H54 (cell line): ENCODE results near the gene KRT86.
"Not testable (repeated sequence)": the region's sequence is repeated elsewhere in the genome, so short reads cannot be mapped to it uniquely, and the experiment has no call there.

Source experiments
- DNase-seq: peaks from one replicate; pipeline ENCODE4 v3.0.0; 2011; ENCODE audit warnings: low spot score, mixed read lengths; ENCODE audit not compliant: insufficient read length
- FAIRE-seq: peaks from 3 replicates; lab custom pipeline; 2011; peaks lifted over from hg19 to GRCh38; lab: Jason Lieb, UNC
- POLR2A ChIP-seq: IDR thresholded peaks from 2 replicates; pipeline ENCODE4 v1.6.1; 2011; ENCODE audit warnings: low read depth, mild to moderate bottlenecking, low read length

KRT86 gene

DNA sequence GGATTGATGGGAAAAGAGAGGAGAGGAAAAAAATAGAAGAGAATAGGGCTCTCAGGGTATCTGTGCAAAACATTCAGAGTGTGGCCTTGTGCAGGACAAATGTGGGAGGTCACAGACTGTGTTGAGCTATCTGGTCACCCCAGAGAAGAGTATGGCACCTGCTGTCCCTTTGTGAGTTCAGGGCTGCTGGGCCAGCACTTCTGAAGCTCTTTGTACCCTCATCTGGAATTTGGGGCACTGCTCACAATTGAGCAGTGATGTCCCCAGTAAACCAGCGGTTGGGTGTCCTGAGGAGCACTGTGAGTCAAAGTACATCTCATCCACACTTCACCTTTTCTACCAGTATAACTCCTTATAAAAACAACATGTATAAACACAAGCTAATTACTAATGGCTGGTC is 19.5 kb downstream of the KRT86 start:
- FAIRE-seq: no peak
- no peak for DNase-seq
- no peak for TF ChIP-seq POLR2A

GRCh38 chr12:52294803-52295202 is 20.4 kb downstream of the KRT86 start:
- TF ChIP-seq POLR2A: no peak
- no peak for FAIRE-seq

GRCh38 chr12:52295663-52296062 is 21.2 kb downstream of the KRT86 start:
- no peak for TF ChIP-seq POLR2A
- no peak for DNase-seq
- FAIRE-seq: no peak

More at GRCh38 chr12:52294803-52295202, 20.4 kb downstream of the KRT86 start:
- DNase-seq: no peak

DNA sequence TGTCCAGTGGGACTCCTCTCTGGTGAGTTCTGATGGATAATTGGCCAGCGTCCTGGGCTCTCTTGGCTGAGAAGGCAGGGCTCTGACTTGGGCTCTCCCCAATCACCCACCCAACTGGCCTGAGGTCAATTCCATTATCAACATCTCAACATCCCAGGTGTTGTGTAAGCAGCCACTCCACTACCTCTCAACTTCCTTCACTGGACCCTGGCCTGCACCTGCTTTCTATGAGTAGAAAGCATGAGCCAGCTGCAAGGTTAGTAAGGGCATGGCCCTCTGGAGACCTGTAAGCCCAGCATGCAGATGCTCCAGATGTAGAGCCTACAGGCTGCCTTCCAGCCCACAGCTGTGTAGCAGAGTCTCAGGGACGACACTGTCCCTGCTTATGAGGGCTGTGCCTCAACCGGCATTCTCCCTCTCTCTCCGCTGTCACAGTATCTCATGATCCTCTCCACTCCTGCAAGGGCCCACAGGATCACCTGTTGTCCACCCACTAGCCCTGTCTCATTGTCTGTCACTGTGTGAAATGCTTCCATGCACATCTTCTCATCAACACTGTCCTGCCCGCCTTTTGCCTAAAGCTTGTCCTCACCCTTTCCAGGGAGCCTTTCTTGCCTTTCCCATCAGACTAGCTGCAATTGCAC is 22.2 kb downstream of the KRT86 start:
- TF ChIP-seq POLR2A: no peak
- no peak for FAIRE-seq
- DNase-seq: no peak

DNA sequence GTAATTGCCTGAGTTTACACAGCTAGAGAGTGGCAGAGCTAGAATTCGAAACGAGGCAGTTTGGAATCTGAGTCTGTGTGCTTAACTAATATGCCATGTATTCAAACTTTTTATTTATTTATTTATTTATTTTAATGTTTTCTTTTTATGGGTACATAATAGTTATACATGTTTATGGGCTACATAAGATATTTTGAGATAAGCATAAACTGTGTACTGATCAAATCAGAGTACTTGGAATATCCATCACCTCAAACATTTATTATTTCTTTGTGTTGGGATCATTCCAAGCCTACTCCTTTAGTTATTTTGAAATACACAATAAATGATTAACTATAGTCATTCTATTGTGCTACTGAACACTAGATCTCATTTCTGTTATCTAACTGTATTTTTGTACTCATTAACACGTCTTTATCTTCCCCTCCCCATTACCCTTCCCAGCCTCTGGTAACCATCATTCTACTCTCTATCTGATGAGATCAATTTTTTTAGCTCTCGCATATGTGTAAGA is 24.3 kb downstream of the KRT86 start:
- no peak for TF ChIP-seq POLR2A
- DNase-seq: no peak
- no peak for FAIRE-seq

- no peak for DNase-seq
- no peak for TF ChIP-seq POLR2A
- no peak for FAIRE-seq
Observed at GRCh38 chr12:52300796-52301691, 26.6 kb downstream of the KRT86 start.

DNA sequence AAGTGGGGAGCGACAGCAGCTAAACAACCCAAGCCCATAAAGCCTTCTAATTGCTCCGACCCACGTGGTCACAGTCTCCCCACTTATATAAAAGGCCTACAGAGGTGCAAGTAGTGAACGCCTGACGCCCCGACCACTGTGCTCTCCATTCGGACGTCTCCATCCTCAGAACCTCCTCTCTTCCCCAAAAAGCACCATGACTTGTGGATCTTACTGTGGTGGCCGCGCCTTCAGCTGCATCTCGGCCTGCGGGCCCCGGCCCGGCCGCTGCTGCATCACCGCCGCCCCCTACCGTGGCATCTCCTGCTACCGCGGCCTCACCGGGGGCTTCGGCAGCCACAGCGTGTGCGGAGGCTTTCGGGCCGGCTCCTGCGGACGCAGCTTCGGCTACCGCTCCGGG is 27.3 kb downstream of the KRT86 start:
- not testable (repeated sequence) for DNase-seq, FAIRE-seq

GRCh38 chr12:52302242-52302914 is 27.9 kb downstream of the KRT86 start:
- DNase-seq, FAIRE-seq: not testable (repeated sequence)

- FAIRE-seq: not testable (repeated sequence)
Observed at GRCh38 chr12:52304941-52305411, 30.5 kb downstream of the KRT86 start.

GRCh38 chr12:52305921-52306705 is 31.7 kb downstream of the KRT86 start:
- FAIRE-seq: no peak

More at GRCh38 chr12:52304941-52305411, 30.5 kb downstream of the KRT86 start:
- DNase-seq: not testable (repeated sequence)

GRCh38 chr12:52306731-52307130 is 32.3 kb downstream of the KRT86 start:
- TF ChIP-seq POLR2A: no peak
- DNase-seq (no peak), FAIRE-seq (no peak)

More at GRCh38 chr12:52305921-52306705, 31.7 kb downstream of the KRT86 start:
- no peak for DNase-seq
- no peak for TF ChIP-seq POLR2A

DNA sequence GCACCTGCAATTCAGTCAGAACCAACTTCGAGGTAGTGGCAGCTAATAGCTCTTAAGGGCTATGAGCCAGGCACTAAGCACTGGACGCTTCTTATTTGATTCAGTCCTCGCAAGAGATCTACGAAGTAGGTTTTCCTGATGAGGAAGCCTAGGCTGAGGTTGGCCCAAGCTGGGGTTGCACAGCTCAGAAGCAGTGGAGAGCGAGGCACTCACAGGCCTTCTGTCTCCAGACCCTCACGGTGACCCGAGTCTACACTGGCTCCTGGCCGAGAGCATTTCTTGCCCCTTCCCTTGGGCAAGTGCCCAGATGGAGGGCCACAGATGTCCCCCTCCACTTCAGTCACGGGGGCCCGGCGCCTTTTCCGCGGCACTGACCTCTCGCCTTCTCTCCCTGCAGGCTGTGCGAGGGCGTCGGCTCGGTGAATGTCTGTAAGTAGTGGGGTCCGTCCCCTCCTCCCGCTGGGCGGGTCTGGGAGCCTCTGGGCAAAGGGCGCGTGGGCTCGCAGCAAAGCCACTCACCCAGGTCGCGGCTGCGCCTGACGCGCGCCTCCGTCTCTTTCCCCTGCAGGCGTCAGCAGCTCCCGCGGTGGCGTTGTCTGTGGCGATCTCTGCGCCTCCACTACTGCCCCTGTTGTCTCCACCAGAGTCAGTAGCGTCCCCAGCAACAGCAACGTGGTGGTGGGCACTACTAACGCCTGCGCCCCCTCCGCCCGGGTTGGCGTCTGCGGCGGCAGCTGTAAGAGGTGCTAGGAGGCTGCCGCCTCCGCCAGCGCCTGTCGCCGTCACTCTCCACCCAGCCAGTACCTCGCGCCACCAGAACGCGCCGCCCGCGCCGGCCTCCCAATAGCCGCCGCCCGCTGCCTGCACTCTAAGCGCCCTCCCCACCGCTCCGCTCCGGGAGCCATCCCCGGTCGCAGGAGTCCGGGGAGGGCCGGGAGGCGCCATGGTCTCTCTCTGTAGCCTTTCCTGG is 33.7 kb downstream of the KRT86 start:
- DNase-seq: no peak
- no peak for TF ChIP-seq POLR2A
- FAIRE-seq: no peak
